Esophagus (tissue), 2 donors: ENCODE data around the gene UBE2H. TPM values are rescaled to one million over a fixed set of nuclear protein-coding genes. Genes with fewer than 3 reads are reported as not detected.
A peak's percentile ranks its signal among the peaks of the same experiment; 100 is the strongest.
"Not testable (repeated sequence)": the region's sequence is repeated elsewhere in the genome, so short reads cannot be mapped to it uniquely, and the experiment has no call there.

ENCODE experiments used
- H3K27ac ChIP-seq, 2 donors: one replicate each; pipeline ENCODE4 v1.5.1; 2013; ENCODE audit warnings: low read depth in 2 of 2, mild to moderate bottlenecking in 2 of 2, inconsistent platforms in 1 of 2, low read length in 1 of 2, moderate library complexity in 1 of 2
- H3K27me3 ChIP-seq, 2 donors: one replicate each; pipeline ENCODE4 v1.6.1; 2013; ENCODE audit warnings: low read length in 2 of 2, control low read depth in 1 of 2, mild to moderate bottlenecking in 1 of 2; ENCODE audit not compliant: insufficient read depth in 2 of 2, control insufficient read depth in 1 of 2
- H3K36me3 ChIP-seq, 2 donors: one replicate each; pipeline ENCODE4 v1.6.1; 2013; ENCODE audit warnings: low read length in 1 of 2; ENCODE audit not compliant: control insufficient read depth in 2 of 2, insufficient read depth in 2 of 2
- H3K4me1 ChIP-seq, 2 donors: one replicate each; pipeline ENCODE4 v1.6.1; 2013; ENCODE audit warnings: low read length in 1 of 2; ENCODE audit not compliant: control insufficient read depth in 2 of 2, insufficient read depth in 2 of 2
- H3K4me3 ChIP-seq, 2 donors: one replicate each; pipeline ENCODE4 v1.5.1; 2013; ENCODE audit warnings: low read length in 2 of 2, mild to moderate bottlenecking in 2 of 2, low read depth in 1 of 2, moderate library complexity in 1 of 2
- H3K9me3 ChIP-seq, 2 donors: one replicate each; pipeline ENCODE4 v1.6.1; 2013; ENCODE audit warnings: mild to moderate bottlenecking in 2 of 2, low read depth in 1 of 2, low read length in 1 of 2, moderate library complexity in 1 of 2; ENCODE audit not compliant: control insufficient read depth in 2 of 2, insufficient read depth in 1 of 2
- WGBS, 2 donors: extraction: QIAGEN DNeasy Blood & Tissue Kit; methylation state at CpG; one replicate each; pipeline ENCODE4 v1.1.7; 2013; 5-methylcytosine and 5-hydroxymethylcytosine counted together
- polyA plus RNA-seq, 2 donors: library from polyadenylated mRNA; stranded (reverse); fragments of 200-250 nt; gene quantifications; one replicate each; pipeline ENCODE4 v1.2.3, GENCODE V29; 2013
- donor health status: healthy with polysubstance abuse.
- donor health status: Bipolar disorder and iron deficiency.

Gene UBE2H
- polyA plus RNA-seq, 2 donors, result 31.1 to 51.1 TPM

- peak overlapping the region in 1 of 2 donors; percentile 74 for H3K27ac ChIP-seq
- H3K9me3 ChIP-seq, result peaks cover 0 to 3% of the 10 kb centered on the region in 2 donors
- no peaks in the 10 kb centered on the region for H3K27me3 ChIP-seq
- H3K4me3 ChIP-seq, result peak overlapping the region; percentile 56 to 59
- peaks cover 0 to 2% of the 10 kb centered on the region in 2 donors for H3K36me3 ChIP-seq
- WGBS, 2 donors, result 0 to 1% methylated on average over 37 to 52 of the region's 52 CpGs
- H3K4me1 ChIP-seq, result peaks cover 0 to 2% of the 10 kb centered on the region in 2 donors
Measured at GRCh38 chr7:129825209-129825970, 127.4 kb downstream of the UBE2H start.

- Histone ChIP-seq H3K4me3 (peak overlapping the region; percentile 56 to 59), H3K36me3 (peaks cover 0 to 2% of the 10 kb centered on the region in 2 donors), H3K9me3 (peaks cover 0 to 3% of the 10 kb centered on the region in 2 donors), H3K27me3 (no peaks in the 10 kb centered on the region), H3K27ac (no peak overlapping the region), H3K4me1 (no peaks in the 10 kb centered on the region)
- 33 to 36% methylated on average over 26 to 28 of the region's 28 CpGs for WGBS, 2 donors
Measured at GRCh38 chr7:129824291-129825208, 128.2 kb downstream of the UBE2H start.

GRCh38 chr7:129823143-129823542, 129.6 kb downstream of the UBE2H start:
- H3K36me3 ChIP-seq, H3K27me3 ChIP-seq, H3K9me3 ChIP-seq, H3K4me3 ChIP-seq, H3K4me1 ChIP-seq, H3K27ac ChIP-seq: not testable (repeated sequence)
- WGBS, 2 donors, result 97 to 99% methylated on average over 5 of the region's 5 CpGs

- Histone ChIP-seq H3K4me1 (no peaks in the 10 kb centered on the region), H3K27me3 (no peaks in the 10 kb centered on the region), H3K4me3 (no peak overlapping the region), H3K9me3 (peaks cover 0 to 3% of the 10 kb centered on the region in 2 donors), H3K36me3 (no peaks in the 10 kb centered on the region), H3K27ac (no peak overlapping the region)
- 94% methylated on average over 2 of the region's 2 CpGs for WGBS, 2 donors
Measured at GRCh38 chr7:129821476-129821875, 131.3 kb downstream of the UBE2H start.

GRCh38 chr7:129816742-129817141, 136.0 kb downstream of the UBE2H start:
- Histone ChIP-seq H3K27me3 (no peaks in the 10 kb centered on the region), H3K9me3 (peaks cover 0 to under 1% of the 10 kb centered on the region in 2 donors), H3K4me1 (no peaks in the 10 kb centered on the region), H3K36me3 (no peaks in the 10 kb centered on the region), H3K27ac (no peak overlapping the region), H3K4me3 (no peak overlapping the region)
- WGBS, 2 donors, result 90 to 92% methylated on average over 3 of the region's 3 CpGs

GRCh38 chr7:129807863-129808262, 144.9 kb downstream of the UBE2H start:
- no peaks in the 10 kb centered on the region for H3K27me3 ChIP-seq
- no peak overlapping the region for H3K4me3 ChIP-seq
- H3K4me1 ChIP-seq, result no peaks in the 10 kb centered on the region
- no peaks in the 10 kb centered on the region for H3K36me3 ChIP-seq
- H3K27ac ChIP-seq, result no peak overlapping the region
- 95 to 96% methylated on average over 2 of the region's 3 CpGs for WGBS, 2 donors
- no peaks in the 10 kb centered on the region for H3K9me3 ChIP-seq

GRCh38 chr7:129804890-129805719, 147.7 kb downstream of the UBE2H start:
- H3K36me3 ChIP-seq, result no peaks in the 10 kb centered on the region
- H3K4me1 ChIP-seq, result no peaks in the 10 kb centered on the region
- WGBS, 2 donors, result 70 to 80% methylated on average over 10 to 11 of the region's 11 CpGs
- H3K27ac ChIP-seq, result no peak overlapping the region
- no peaks in the 10 kb centered on the region for H3K27me3 ChIP-seq
- no peaks in the 10 kb centered on the region for H3K9me3 ChIP-seq
- H3K4me3 ChIP-seq, result no peak overlapping the region

GRCh38 chr7:129804111-129804889, 148.5 kb downstream of the UBE2H start:
- Histone ChIP-seq H3K9me3 (no peaks in the 10 kb centered on the region), H3K36me3 (no peaks in the 10 kb centered on the region), H3K27me3 (no peaks in the 10 kb centered on the region), H3K4me3 (no peak overlapping the region), H3K4me1 (no peaks in the 10 kb centered on the region), H3K27ac (no peak overlapping the region)
- 88 to 92% methylated on average over 22 of the region's 22 CpGs for WGBS, 2 donors
